ENCODE measurements around the gene NID1.

The NID1 gene

GRCh38 chr1:236038034-236038433, 26.9 kb downstream of the NID1 start:
- Histone ChIP-seq H3K4me3 (ENCODE audit: low read length) (no peak overlapping the region), H3F3A (ENCODE audit: insufficient read depth, low read length) (no peaks in the 10 kb centered on the region)

GRCh38 chr1:236035681-236036101, 29.2 kb downstream of the NID1 start:
- Histone ChIP-seq H3K9ac (ENCODE audit: low read length) (no peak overlapping the region), H3K4me3 (ENCODE audit: low read length) (no peak overlapping the region), H3K4me1 (ENCODE audit: low read length) (no peaks in the 10 kb centered on the region), H3F3A (ENCODE audit: insufficient read depth, low read length) (no peaks in the 10 kb centered on the region), H4K20me1 (ENCODE audit: insufficient read depth, low read length) (no peaks in the 10 kb centered on the region), H3K4me2 (ENCODE audit: low read depth, low read length) (no peak overlapping the region), H2AFZ (ENCODE audit: low read length) (no peak overlapping the region), H3K27me3 (replicated peaks; ENCODE audit: insufficient read depth, low read length) (no peaks in the 10 kb centered on the region), H3K9me3 (replicated peaks; ENCODE audit: insufficient read depth, low read length) (no peaks in the 10 kb centered on the region), H3K79me2 (ENCODE audit: low read length) (no peaks in the 10 kb centered on the region), H3K36me3 (replicated peaks; ENCODE audit: insufficient read depth, low read length) (no peaks in the 10 kb centered on the region), H3K9me2 (replicated peaks; ENCODE audit: insufficient read depth, low read length) (no peaks in the 10 kb centered on the region), H3K27ac (ENCODE audit: low read length) (no peak overlapping the region)
- DNase-seq: no peak
- no peak for TF ChIP-seq EZH2 (optimal IDR thresholded peaks at IDR 0.05; ENCODE audit: low read depth, low read length)
- no peak for TF ChIP-seq EZH2phosphoT487 (IDR thresholded peaks at IDR 0.05; ENCODE audit: low read length)
- TF ChIP-seq CTCF (IDR thresholded peaks at IDR 0.05; ENCODE audit: low read length): no peak

More at GRCh38 chr1:236038034-236038433, 26.9 kb downstream of the NID1 start:
- Histone ChIP-seq H3K9me2 (replicated peaks; ENCODE audit: insufficient read depth, low read length) (no peaks in the 10 kb centered on the region), H4K20me1 (ENCODE audit: insufficient read depth, low read length) (no peaks in the 10 kb centered on the region), H3K9ac (ENCODE audit: low read length) (no peak overlapping the region), H3K79me2 (ENCODE audit: low read length) (no peaks in the 10 kb centered on the region), H3K36me3 (replicated peaks; ENCODE audit: insufficient read depth, low read length) (no peaks in the 10 kb centered on the region), H3K9me3 (replicated peaks; ENCODE audit: insufficient read depth, low read length) (no peaks in the 10 kb centered on the region), H3K27ac (ENCODE audit: low read length) (no peak overlapping the region), H3K27me3 (replicated peaks; ENCODE audit: insufficient read depth, low read length) (no peaks in the 10 kb centered on the region), H3K4me1 (ENCODE audit: low read length) (no peaks in the 10 kb centered on the region), H2AFZ (ENCODE audit: low read length) (no peak overlapping the region), H3K4me2 (ENCODE audit: low read depth, low read length) (no peak overlapping the region)
- DNase-seq: no peak
- TF ChIP-seq EZH2 (optimal IDR thresholded peaks at IDR 0.05; ENCODE audit: low read depth, low read length) (no peak), CTCF (IDR thresholded peaks at IDR 0.05; ENCODE audit: low read length) (no peak), EZH2phosphoT487 (IDR thresholded peaks at IDR 0.05; ENCODE audit: low read length) (no peak)

- Histone ChIP-seq H3K9me2 (replicated peaks; ENCODE audit: insufficient read depth, low read length) (no peaks in the 10 kb centered on the region), H3K9ac (ENCODE audit: low read length) (no peak overlapping the region), H3K4me1 (ENCODE audit: low read length) (no peaks in the 10 kb centered on the region), H3F3A (ENCODE audit: insufficient read depth, low read length) (no peaks in the 10 kb centered on the region), H3K36me3 (replicated peaks; ENCODE audit: insufficient read depth, low read length) (no peaks in the 10 kb centered on the region), H4K20me1 (ENCODE audit: insufficient read depth, low read length) (no peaks in the 10 kb centered on the region), H3K9me3 (replicated peaks; ENCODE audit: insufficient read depth, low read length) (no peaks in the 10 kb centered on the region), H3K4me3 (ENCODE audit: low read length) (no peak overlapping the region), H3K4me2 (ENCODE audit: low read depth, low read length) (no peak overlapping the region), H3K27me3 (replicated peaks; ENCODE audit: insufficient read depth, low read length) (no peaks in the 10 kb centered on the region), H2AFZ (ENCODE audit: low read length) (no peak overlapping the region), H3K79me2 (ENCODE audit: low read length) (no peaks in the 10 kb centered on the region), H3K27ac (ENCODE audit: low read length) (no peak overlapping the region)
- TF ChIP-seq EZH2phosphoT487 (IDR thresholded peaks at IDR 0.05; ENCODE audit: low read length) (no peak), EZH2 (optimal IDR thresholded peaks at IDR 0.05; ENCODE audit: low read depth, low read length) (no peak), CTCF (IDR thresholded peaks at IDR 0.05; ENCODE audit: low read length) (no peak)
- no peak for DNase-seq
Observed at GRCh38 chr1:236033336-236033735, 31.6 kb downstream of the NID1 start.
